ENCODE data around the gene ACYP2.

DNA sequence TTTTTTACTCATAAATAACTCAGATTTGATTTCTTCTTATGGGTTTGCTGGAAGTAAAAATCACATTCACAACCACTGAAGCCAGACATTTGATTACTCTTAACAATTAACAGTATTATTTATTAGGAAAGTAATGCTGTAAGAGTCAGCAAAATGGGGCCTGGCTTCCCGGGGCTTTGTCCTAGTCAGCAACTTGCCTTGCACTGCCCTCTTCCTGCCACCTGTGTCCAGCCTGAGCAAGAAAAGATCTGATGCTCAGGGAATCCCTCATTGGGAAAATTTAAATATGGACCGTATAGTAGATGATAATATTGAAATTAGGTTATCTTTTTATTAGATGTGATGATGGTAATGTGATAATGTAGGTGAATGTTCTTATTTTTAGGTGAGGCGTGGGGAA, 30.8 kb upstream of the ACYP2 start:
- TF ChIP-seq, protein P1, sequence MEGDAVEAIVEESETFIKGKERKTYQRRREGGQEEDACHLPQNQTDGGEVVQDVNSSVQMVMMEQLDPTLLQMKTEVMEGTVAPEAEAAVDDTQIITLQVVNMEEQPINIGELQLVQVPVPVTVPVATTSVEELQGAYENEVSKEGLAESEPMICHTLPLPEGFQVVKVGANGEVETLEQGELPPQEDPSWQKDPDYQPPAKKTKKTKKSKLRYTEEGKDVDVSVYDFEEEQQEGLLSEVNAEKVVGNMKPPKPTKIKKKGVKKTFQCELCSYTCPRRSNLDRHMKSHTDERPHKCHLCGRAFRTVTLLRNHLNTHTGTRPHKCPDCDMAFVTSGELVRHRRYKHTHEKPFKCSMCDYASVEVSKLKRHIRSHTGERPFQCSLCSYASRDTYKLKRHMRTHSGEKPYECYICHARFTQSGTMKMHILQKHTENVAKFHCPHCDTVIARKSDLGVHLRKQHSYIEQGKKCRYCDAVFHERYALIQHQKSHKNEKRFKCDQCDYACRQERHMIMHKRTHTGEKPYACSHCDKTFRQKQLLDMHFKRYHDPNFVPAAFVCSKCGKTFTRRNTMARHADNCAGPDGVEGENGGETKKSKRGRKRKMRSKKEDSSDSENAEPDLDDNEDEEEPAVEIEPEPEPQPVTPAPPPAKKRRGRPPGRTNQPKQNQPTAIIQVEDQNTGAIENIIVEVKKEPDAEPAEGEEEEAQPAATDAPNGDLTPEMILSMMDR (IDR thresholded peaks at IDR 0.05) = no peak
- TF ChIP-seq EP300 (IDR thresholded peaks at IDR 0.05; ENCODE audit: low read depth) (no peak), POLR2A (IDR thresholded peaks at IDR 0.05) (no peak)

Measured in transverse colon (tissue), 3 donors.